SK-N-SH (cell line): ENCODE measurements around the gene RMND1. TPM values are rescaled to one million over a fixed set of nuclear protein-coding genes. Genes with fewer than 3 reads are reported as not detected.

Experiments
- CTCF ChIA-PET: fragments of 300-600, 350-600 bp; formaldehyde crosslinking; extraction: SDS; loops from one replicate; lab custom pipeline; 2021; lab: Yijun Ruan, JAX
- POLR2A ChIA-PET: fragments of 350-600 bp; sonication (Branson Sonifier 250); formaldehyde crosslinking; extraction: SDS; loops from one replicate; lab custom pipeline; 2020; ENCODE audit warnings: antibody characterized with exemption, inconsistent platforms; lab: Yijun Ruan, JAX
- DNase-seq: peaks from one replicate; pipeline ENCODE4 v3.0.0; 2012
- H2AFZ ChIP-seq: fragments of 200-600 bp; sonication (generic); 2 replicates; pipeline ENCODE4 v1.8.1; 2016; ENCODE audit warnings: antibody characterized with exemption, mild to moderate bottlenecking, low read depth
- H3F3A ChIP-seq: fragments of 200-600 bp; sonication (generic); replicated peaks from 2 replicates; pipeline ENCODE3; 2016; ENCODE audit warnings: antibody characterized with exemption, mild to moderate bottlenecking; ENCODE audit not compliant: insufficient read depth
- H3K27ac ChIP-seq, 2 experiments: fragments of 200-500 bp in 1 of 2; fragments of 200-600 bp in 1 of 2; sonication (Bioruptor generic) in 1 of 2; sonication (generic), shearing (Covaris generic) in 1 of 2; 2 replicates each; pipeline versions ENCODE4 v1.5.1 to v1.6.1; 2014 to 2016; ENCODE audit warnings: low read depth in 2 of 2, inconsistent platforms in 1 of 2, low read length in 1 of 2, mild to moderate bottlenecking in 1 of 2, mixed read lengths in 1 of 2
- H3K27me3 ChIP-seq: fragments of 200-600 bp; sonication (generic), shearing (Covaris generic); 2 replicates; pipeline ENCODE4 v1.6.1; 2016; ENCODE audit warnings: mixed run types; ENCODE audit not compliant: insufficient read depth
- H3K36me3 ChIP-seq, 2 experiments: fragments of 200-500 bp in 1 of 2; fragments of 200-600 bp in 1 of 2; sonication (Bioruptor generic) in 1 of 2; sonication (generic) in 1 of 2; replicated peaks in 1 of 2; 2 replicates each; pipeline versions ENCODE3 to v1.5.1; 2014 to 2016; ENCODE audit warnings: low read length in 1 of 2, mild to moderate bottlenecking in 1 of 2; ENCODE audit not compliant: insufficient read depth in 2 of 2, control insufficient read depth in 1 of 2
- H3K4me1 ChIP-seq, 2 experiments: fragments of 200-500 bp in 1 of 2; fragments of 200-600 bp in 1 of 2; sonication (Bioruptor generic) in 1 of 2; sonication (generic), shearing (Covaris generic) in 1 of 2; 2 replicates each; pipeline versions ENCODE4 v1.5.1 to v1.6.1; 2014 to 2016; ENCODE audit warnings: low read depth in 1 of 2, low read length in 1 of 2, mixed run types in 1 of 2; ENCODE audit not compliant: insufficient read depth in 2 of 2, control insufficient read depth in 1 of 2
- H3K4me2 ChIP-seq: fragments of 200-600 bp; sonication (generic), shearing (Covaris generic); 2 replicates; pipeline ENCODE4 v1.6.1; 2017; ENCODE audit warnings: mixed run types
- H3K4me3 ChIP-seq, 2 experiments: fragments of 200-500 bp in 1 of 2; fragments of 200-600 bp in 1 of 2; sonication (Bioruptor generic) in 1 of 2; sonication (generic), shearing (Covaris generic) in 1 of 2; 2 replicates each; pipeline versions ENCODE4 v1.5.1 to v1.8.1; 2014 to 2016; ENCODE audit warnings: low read depth in 2 of 2, inconsistent platforms in 1 of 2, low read length in 1 of 2, mild to moderate bottlenecking in 1 of 2, mixed read lengths in 1 of 2, moderate library complexity in 1 of 2
- H3K79me2 ChIP-seq: fragments of 200-600 bp; sonication (generic); 2 replicates; pipeline ENCODE4 v1.8.1; 2017; ENCODE audit warnings: mild to moderate bottlenecking; ENCODE audit not compliant: insufficient read depth
- H3K9ac ChIP-seq: fragments of 200-600 bp; sonication (generic); 2 replicates; pipeline ENCODE4 v1.6.1; 2017; ENCODE audit warnings: mixed run types
- H3K9me2 ChIP-seq: fragments of 200-600 bp; sonication (generic); 2 replicates; pipeline ENCODE4 v1.6.1; 2017; ENCODE audit warnings: mixed run types
- H3K9me3 ChIP-seq: fragments of 200-600 bp; sonication (generic); 2 replicates; pipeline ENCODE4 v1.6.1; 2017; ENCODE audit warnings: mixed run types, mild to moderate bottlenecking, moderate library complexity
- H4K20me1 ChIP-seq: fragments of 200-600 bp; sonication (generic); 2 replicates; pipeline ENCODE4 v1.6.1; 2017; ENCODE audit warnings: mild to moderate bottlenecking, mixed run types; ENCODE audit not compliant: insufficient read depth
- CHD2 ChIP-seq: fragments of 150-350 bp; IDR thresholded peaks from 2 replicates; pipeline ENCODE4 v1.6.1; 2018; ENCODE audit warnings: low read length; ENCODE audit not compliant: partially characterized antibody
- EP300 ChIP-seq, 2 experiments: IDR thresholded peaks; 2 replicates each; pipeline versions ENCODE4 v1.4.0 to v1.6.1; 2012; ENCODE audit warnings: borderline replicate concordance in 1 of 2, low read depth in 1 of 2, low read length in 1 of 2
- EZH2phosphoT487 ChIP-seq: fragments of 200-600 bp; sonication (generic); IDR thresholded peaks from 2 replicates; pipeline ENCODE4 v1.6.1; 2017; ENCODE audit warnings: low read depth, mixed run types, mild to moderate bottlenecking, antibody characterized with exemption, moderate library complexity, borderline replicate concordance
- FOXM1 ChIP-seq: IDR thresholded peaks from 2 replicates; pipeline ENCODE4 v1.4.0; 2012; ENCODE audit warnings: low read depth, mild to moderate bottlenecking
- IRF3 ChIP-seq: fragments of 150-350 bp; IDR thresholded peaks from 2 replicates; pipeline ENCODE4 v1.6.1; 2016; ENCODE audit warnings: mild to moderate bottlenecking, low read depth, low read length
- JUND ChIP-seq: IDR thresholded peaks from 2 replicates; pipeline ENCODE4 v1.4.0; 2012
- MEF2A ChIP-seq: IDR thresholded peaks from 2 replicates; pipeline ENCODE4 v1.4.0; 2012; ENCODE audit warnings: low read depth, borderline replicate concordance
- NFIC ChIP-seq: IDR thresholded peaks from 2 replicates; pipeline ENCODE4 v1.4.0; 2012; ENCODE audit warnings: borderline replicate concordance
- PBX3 ChIP-seq: IDR thresholded peaks from 2 replicates; pipeline ENCODE4; 2012
- POLR2AphosphoS5 ChIP-seq: IDR thresholded peaks from 2 replicates; pipeline ENCODE4 v1.6.1; 2012; ENCODE audit warnings: low read depth, low read length
- RAD21 ChIP-seq: IDR thresholded peaks from 2 replicates; pipeline ENCODE4 v1.6.1; 2012; ENCODE audit warnings: mild to moderate bottlenecking, low read length
- RCOR1 ChIP-seq: fragments of 150-350 bp; IDR thresholded peaks from 2 replicates; pipeline ENCODE4 v1.6.1; 2017; ENCODE audit warnings: antibody characterized with exemption, low read length
- RFX5 ChIP-seq: IDR thresholded peaks from 2 replicates; pipeline ENCODE4 v1.6.1; 2012; ENCODE audit warnings: mild to moderate bottlenecking, improper control_type of control experiment, low read length
- RXRA ChIP-seq: IDR thresholded peaks from 2 replicates; pipeline ENCODE4 v1.4.0; 2012; ENCODE audit warnings: low read depth, mild to moderate bottlenecking, borderline replicate concordance
- SMC3 ChIP-seq: IDR thresholded peaks from 2 replicates; pipeline ENCODE4 v1.6.1; 2012; ENCODE audit warnings: low read depth, low read length, improper control_type of control experiment
- TAF1 ChIP-seq: IDR thresholded peaks from 2 replicates; pipeline ENCODE4 v1.6.1; 2012; ENCODE audit warnings: low read depth, mild to moderate bottlenecking, low read length, moderate library complexity, borderline replicate concordance
- TEAD4 ChIP-seq: IDR thresholded peaks from 2 replicates; pipeline ENCODE4 v1.4.0; 2012; ENCODE audit warnings: mild to moderate bottlenecking, borderline replicate concordance; ENCODE audit not compliant: insufficient read depth
- YY1 ChIP-seq: IDR thresholded peaks from 2 replicates; pipeline ENCODE4 v1.4.0; 2012; ENCODE audit warnings: low read depth, mild to moderate bottlenecking
- ZBTB33 ChIP-seq: IDR thresholded peaks from 2 replicates; pipeline ENCODE4 v1.4.0; 2012; ENCODE audit warnings: low read depth, borderline replicate concordance
- WGBS: methylation state at CpG from one replicate; pipeline ENCODE4 v1.1.6; 2017; ENCODE audit warnings: low lambda C conversion rate; 5-methylcytosine and 5-hydroxymethylcytosine counted together
- polyA plus RNA-seq, 3 experiments: library from polyadenylated mRNA; depleted of rRNA; stranded (reverse); fragments of >200 nt; gene quantifications; 2 replicates each; pipeline ENCODE4 v1.2.3, GENCODE V29; 2012

Gene RMND1
- polyA plus RNA-seq, 1 of the 3 experiments (the other 2 are of a cell fraction): 14.8 TPM

- TF ChIP-seq EP300 (IDR thresholded peaks at IDR 0.05; ENCODE audit: borderline replicate concordance in 1 of 2, low read depth in 1 of 2, low read length in 1 of 2) (no peak), TAF1 (no peak), TEAD4 (no peak), RCOR1 (no peak), YY1 (no peak), POLR2AphosphoS5 (no peak), NFIC (no peak), EZH2phosphoT487 (no peak), IRF3 (no peak), RXRA (no peak), MEF2A (no peak), CHD2 (no peak), FOXM1 (no peak)
- TF ChIP-seq, all 33 proteins: peak for 0
- H3K9ac ChIP-seq: no peak overlapping the region
- ChIA-PET POLR2A (no interaction called here), CTCF (interaction anchor here (1.3 kb wide), 1 partner anchor 10 kb away, joined by 5 read pairs; no protein-coding TSS in a partner anchor)
- H3K9me2 ChIP-seq: no peaks in the 10 kb centered on the region
- WGBS: 96% methylated on average over 3 of the region's 3 CpGs
- H3K4me2 ChIP-seq: no peak overlapping the region
- no peak overlapping the region for H3K27ac ChIP-seq
- H4K20me1 ChIP-seq: 0 out of 2 replicates have a peak, but pooled peaks cover under 1% of the 10 kb centered on the region
- H2AFZ ChIP-seq: no peak overlapping the region
- peaks cover 47 to 60% of the 10 kb centered on the region in 2 experiments for H3K36me3 ChIP-seq
- H3K9me3 ChIP-seq: no peaks in the 10 kb centered on the region
- no peak for DNase-seq
- H3K27me3 ChIP-seq: no peaks in the 10 kb centered on the region
- H3F3A ChIP-seq: peaks cover 3% of the 10 kb centered on the region
- H3K79me2 ChIP-seq: peaks cover 28% of the 10 kb centered on the region
- peaks cover 0 to 1% of the 10 kb centered on the region in 2 experiments; a peak in 2 of 4 replicates for H3K4me1 ChIP-seq
- no peak overlapping the region for H3K4me3 ChIP-seq
These were observed 20.6 kb downstream of the RMND1 start for GRCh38 chr6:151431337-151431736.

- DNase-seq: no peak
- WGBS: 94% methylated on average over 3 of the region's 3 CpGs
- POLR2A ChIA-PET: no interaction called here
These were observed 21.0 kb downstream of the RMND1 start for GRCh38 chr6:151430886-151431285.

More at GRCh38 chr6:151430886-151431285, 21.0 kb downstream of the RMND1 start:
- peaks cover 24% of the 10 kb centered on the region for H3K79me2 ChIP-seq
- H3K9ac ChIP-seq: no peak overlapping the region
- no peaks in the 10 kb centered on the region for H3K27me3 ChIP-seq
- TF ChIP-seq EZH2phosphoT487 (no peak), SMC3 (no peak), RXRA (no peak), RAD21 (no peak; the same call in 1 of the 2 replicates), ZBTB33 (no peak), CHD2 (no peak), PBX3 (no peak), YY1 (no peak), RFX5 (no peak), JUND (no peak)
- no peak overlapping the region for H2AFZ ChIP-seq
- CTCF ChIA-PET: interaction anchor here (1.3 to 2.1 kb wide), 2 partner anchors 11 to 24 kb away, joined by 5 to 11 read pairs; no protein-coding TSS in a partner anchor
- H3K4me1 ChIP-seq: no peaks in the 10 kb centered on the region; a peak in 1 of 4 replicates
- H3K4me2 ChIP-seq: no peak overlapping the region
- no peaks in the 10 kb centered on the region for H3K9me3 ChIP-seq
- H3K27ac ChIP-seq: no peak overlapping the region
- peaks cover 3% of the 10 kb centered on the region for H3F3A ChIP-seq
- peaks cover 42 to 58% of the 10 kb centered on the region in 2 experiments for H3K36me3 ChIP-seq
- no peak overlapping the region for H3K4me3 ChIP-seq
- no peaks in the 10 kb centered on the region for H4K20me1 ChIP-seq
- no peaks in the 10 kb centered on the region for H3K9me2 ChIP-seq
